ENCODE data around the gene EFNB2.

EFNB2 gene

GRCh38 chr13:106536244-106537034, 977 bp upstream of the EFNB2 start:
- no peak for DNase-seq (ENCODE audit: low read depth)
- peak; percentile 96 for TF ChIP-seq CTCF (IDR thresholded peaks at IDR 0.05; ENCODE audit: control insufficient read depth, insufficient read depth, low read depth, low read length, missing control alignments)
- peak overlapping the region; percentile 51 for H3K4me3 ChIP-seq (ENCODE audit: control insufficient read depth, low read depth, low read length)

GRCh38 chr13:106534639-106535551, 567 bp downstream of the EFNB2 start:
- TF ChIP-seq CTCF (IDR thresholded peaks at IDR 0.05; ENCODE audit: control insufficient read depth, insufficient read depth, low read depth, low read length, missing control alignments), result no peak
- H3K4me3 ChIP-seq (ENCODE audit: control insufficient read depth, low read depth, low read length), result peak overlapping the region; percentile 81
- DNase-seq (ENCODE audit: low read depth), result no peak

GRCh38 chr13:106533943-106534638, 1.4 kb downstream of the EFNB2 start:
- no peak for DNase-seq (ENCODE audit: low read depth)
- H3K4me3 ChIP-seq (ENCODE audit: control insufficient read depth, low read depth, low read length), result peak overlapping the region; percentile 81
- TF ChIP-seq CTCF (IDR thresholded peaks at IDR 0.05; ENCODE audit: control insufficient read depth, insufficient read depth, low read depth, low read length, missing control alignments), result no peak

DNA sequence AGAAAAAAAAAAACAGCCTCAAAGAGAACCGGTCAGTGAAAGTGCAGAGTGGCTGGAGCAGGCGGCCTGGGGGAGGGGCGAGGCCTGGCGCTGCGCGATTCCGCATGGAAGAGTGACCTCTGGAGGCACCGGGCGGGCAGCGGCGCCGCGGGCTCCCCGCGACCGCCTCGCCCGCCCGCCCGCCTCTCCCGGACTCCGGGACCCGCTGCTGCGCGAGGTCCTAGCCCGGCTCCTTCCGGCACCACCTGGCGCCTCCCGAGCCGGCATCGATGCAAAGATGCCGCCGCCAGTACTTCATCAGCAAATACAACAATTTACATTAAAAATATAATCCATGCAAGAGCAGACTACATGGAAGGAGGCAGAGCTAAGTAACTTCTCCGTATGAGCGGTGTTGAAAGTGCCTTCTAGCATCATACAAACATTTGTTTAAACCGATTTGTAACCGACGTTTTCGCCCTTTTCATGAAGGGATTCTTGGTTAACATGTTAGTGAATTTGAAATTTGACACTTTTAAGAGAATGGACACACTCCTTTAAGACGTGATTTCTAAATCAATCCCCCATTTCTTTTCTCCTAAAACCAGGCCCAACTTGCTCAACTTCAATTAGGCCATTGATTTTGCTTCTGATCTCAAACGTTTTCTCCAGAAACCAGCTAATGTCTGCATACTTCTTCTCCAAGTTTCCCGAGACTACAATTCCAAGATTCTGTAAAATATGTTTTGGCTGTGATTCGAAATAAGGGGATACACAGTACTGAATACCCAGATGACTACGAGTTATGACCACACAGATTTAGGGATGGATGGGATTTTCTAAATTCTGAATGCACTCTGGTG, 2.1 kb downstream of the EFNB2 start:
- peak; percentile 51 for TF ChIP-seq CTCF (IDR thresholded peaks at IDR 0.05; ENCODE audit: control insufficient read depth, insufficient read depth, low read depth, low read length, missing control alignments)
- H3K4me3 ChIP-seq (ENCODE audit: control insufficient read depth, low read depth, low read length), result peak overlapping the region; percentile 81
- no peak for DNase-seq (ENCODE audit: low read depth)

DNA sequence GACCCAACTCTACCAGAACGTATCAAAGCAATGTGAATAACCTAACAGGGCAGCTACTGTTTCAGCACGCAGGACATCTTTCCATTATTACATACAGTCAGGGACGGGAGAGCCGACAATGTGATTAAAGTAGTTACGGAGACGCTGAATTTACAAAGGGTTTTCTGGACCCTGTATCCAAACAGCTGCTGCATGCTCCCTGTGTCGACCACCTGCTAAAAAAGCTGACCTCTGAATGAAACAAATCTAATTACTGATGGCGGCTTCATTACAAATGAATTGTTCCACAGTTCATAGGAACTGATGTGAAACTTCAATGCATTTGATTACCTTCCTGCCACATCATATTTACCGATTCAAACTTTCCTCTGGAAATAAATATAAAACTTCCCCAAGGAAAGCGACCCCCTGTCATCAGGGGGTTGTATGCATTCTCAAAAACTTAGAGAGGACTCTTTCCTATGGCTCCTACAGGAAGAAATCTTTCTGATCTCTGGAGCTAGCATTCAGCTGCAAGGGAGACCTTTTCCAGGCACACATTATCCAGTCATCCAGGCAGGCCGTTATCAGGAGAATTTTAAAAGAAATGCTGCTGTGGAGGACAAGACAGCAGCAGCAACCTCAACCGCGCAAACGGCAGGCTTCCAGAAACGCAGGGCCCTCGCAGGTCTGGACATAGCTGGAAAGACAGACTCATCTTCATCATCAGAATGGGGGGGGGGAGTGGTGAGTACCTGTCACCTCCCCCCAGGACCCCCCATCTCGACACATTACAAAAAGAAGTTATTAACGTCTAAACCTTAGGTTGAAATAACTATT, 3.1 kb downstream of the EFNB2 start:
- peak overlapping the region; percentile 81 for H3K4me3 ChIP-seq (ENCODE audit: control insufficient read depth, low read depth, low read length)
- no peak for DNase-seq (ENCODE audit: low read depth)
- TF ChIP-seq CTCF (IDR thresholded peaks at IDR 0.05; ENCODE audit: control insufficient read depth, insufficient read depth, low read depth, low read length, missing control alignments), result no peak
